CD4-positive, alpha-beta memory T cell (primary cell): ENCODE measurements around the gene XRCC4. TPM values are rescaled to one million over a fixed set of nuclear protein-coding genes. Genes with fewer than 3 reads are reported as not detected.

ENCODE experiments used
- CTCF ChIA-PET: fragments of 350-600 bp; sonication (Branson Sonifier 250); formaldehyde crosslinking; loops from one replicate; lab custom pipeline; 2021; ENCODE audit warnings: inconsistent platforms; ENCODE audit not compliant: partially characterized antibody; lab: Charles Lee
- POLR2A ChIA-PET: fragments of 350-600 bp; sonication (Branson Sonifier 250); formaldehyde crosslinking; loops from one replicate; lab custom pipeline; 2021; ENCODE audit not compliant: partially characterized antibody; lab: Charles Lee
- DNase-seq, 5 donors: peaks; one replicate each; pipeline versions ENCODE4 v3.0.0 to v3.0.0-alpha.2; 2020 to 2022; ENCODE audit warnings: mixed read lengths in 1 of 5
- H3K27ac ChIP-seq: one replicate; pipeline ENCODE4 v1.7.0; 2013; ENCODE audit warnings: low read depth, low read length
- H3K27me3 ChIP-seq: 2 replicates; pipeline ENCODE4 v1.7.0; 2013; ENCODE audit warnings: mild to moderate bottlenecking, low read length, moderate library complexity; ENCODE audit not compliant: insufficient read depth
- H3K36me3 ChIP-seq: 2 replicates; pipeline ENCODE4 v1.7.0; 2013; ENCODE audit warnings: mild to moderate bottlenecking, low read length, moderate library complexity; ENCODE audit not compliant: insufficient read depth
- H3K4me1 ChIP-seq: 2 replicates; pipeline ENCODE4 v1.7.0; 2013; ENCODE audit warnings: mild to moderate bottlenecking, low read length, moderate library complexity; ENCODE audit not compliant: insufficient read depth
- H3K4me3 ChIP-seq, 2 donors: one replicate each; pipeline ENCODE4 v1.7.0; 2013; ENCODE audit warnings: low read length in 2 of 2, mild to moderate bottlenecking in 1 of 2
- H3K9me3 ChIP-seq, 2 donors: one replicate each; pipeline ENCODE4 v1.7.0; 2013; ENCODE audit warnings: low read length in 2 of 2, control low read depth in 1 of 2; ENCODE audit not compliant: control insufficient read depth in 1 of 2
- H3K27ac Mint-ChIP-seq, 7 donors: one replicate each; pipeline ENCODE4 v1.8.0; 2020 to 2021; ENCODE audit warnings: mixed read lengths in 7 of 7, mild to moderate bottlenecking in 6 of 7, inconsistent platforms in 3 of 7, moderate library complexity in 3 of 7
- H3K27me3 Mint-ChIP-seq, 2 donors: one replicate each; pipeline ENCODE4 v1.8.0; 2020 to 2021; ENCODE audit warnings: mixed read lengths in 2 of 2
- H3K36me3 Mint-ChIP-seq, 2 donors: one replicate each; pipeline ENCODE4 v1.8.0; 2020 to 2021; ENCODE audit warnings: mixed read lengths in 2 of 2, inconsistent platforms in 1 of 2, mild to moderate bottlenecking in 1 of 2
- H3K4me1 Mint-ChIP-seq, 4 donors: one replicate each; pipeline ENCODE4 v1.8.0; 2020 to 2021; ENCODE audit warnings: mixed read lengths in 4 of 4, mild to moderate bottlenecking in 1 of 4
- H3K4me3 Mint-ChIP-seq, 8 donors: one replicate each; pipeline ENCODE4 v1.8.0; 2020 to 2021; ENCODE audit warnings: mixed read lengths in 8 of 8, mild to moderate bottlenecking in 7 of 8, moderate library complexity in 6 of 8, inconsistent platforms in 3 of 8
- H3K9me3 Mint-ChIP-seq, 8 donors: one replicate each; pipeline ENCODE4 v1.8.0; 2020 to 2021; ENCODE audit warnings: mixed read lengths in 8 of 8, mild to moderate bottlenecking in 5 of 8, inconsistent platforms in 3 of 8, moderate library complexity in 1 of 8
- intact Hi-C: fragments of 100-400 bp; cut with micrococcal nuclease; formaldehyde crosslinking; loops from one replicate; pipeline ENCODE4 v1.15.1; 2023
- polyA plus RNA-seq, 2 donors: library from polyadenylated mRNA; unstranded; fragments of 300-500 nt; fragmentation: Illumina TruSeq; gene quantifications; one replicate each; pipeline ENCODE4 v1.2.3, GENCODE V29; 2021
- total RNA-seq, 2 experiments: library from RNA; stranded (reverse); gene quantifications; one replicate each; pipeline ENCODE4 v1.2.3, GENCODE V29; 2021

The XRCC4 gene
- total and polyA plus RNA-seq, 4 experiments from 2014 or later: 4.1 to 9.8 (median 5.7) TPM

- Histone ChIP-seq H3K27ac (no peak overlapping the region), H3K9me3 (no peaks in the 10 kb centered on the region), H3K27me3 (no peaks in the 10 kb centered on the region), H3K36me3 (no peaks in the 10 kb centered on the region), H3K4me3 (no peak overlapping the region), H3K4me1 (peaks cover 22% of the 10 kb centered on the region)
- H3K9me3 Mint-ChIP-seq: peaks cover 0 to 29% (median 20%) of the 10 kb centered on the region in 8 donors
- ChIA-PET CTCF (no interaction called here), POLR2A (interaction anchor here (2.0 kb wide), 1 partner anchor 15 kb away, joined by 9 read pairs; the partner anchor contains the start of genes TMEM167A and XRCC4)
- H3K27ac Mint-ChIP-seq: peak overlapping the region in 6 of 7 donors; percentile 3 to 68 (median 52)
- intact Hi-C loops: loop anchor here (1.0 kb wide), 1 partner anchor 15 kb away; the partner anchor contains the start of genes TMEM167A and XRCC4
- no peaks in the 10 kb centered on the region for H3K27me3 Mint-ChIP-seq
- peak overlapping the region; percentile 33 to 84 (median 60) for H3K4me3 Mint-ChIP-seq
- peaks cover 18 to 44% (median 27%) of the 10 kb centered on the region in 4 donors for H3K4me1 Mint-ChIP-seq
- peaks cover 11 to 14% of the 10 kb centered on the region in 2 donors for H3K36me3 Mint-ChIP-seq
- DNase-seq: peak in 3 of 5 donors; percentile 19 to 21 (median 19)
Measured at GRCh38 chr5:83092619-83093018, 15.3 kb downstream of the XRCC4 start.

- Histone ChIP-seq H3K4me3 (no peak overlapping the region), H3K27ac (no peak overlapping the region), H3K4me1 (peaks cover 22% of the 10 kb centered on the region), H3K9me3 (no peaks in the 10 kb centered on the region), H3K36me3 (no peaks in the 10 kb centered on the region), H3K27me3 (no peaks in the 10 kb centered on the region)
- H3K36me3 Mint-ChIP-seq: peaks cover 11 to 17% of the 10 kb centered on the region in 2 donors
- H3K4me3 Mint-ChIP-seq: peak overlapping the region in 3 of 8 donors; percentile 4 to 32 (median 26)
- intact Hi-C loops: no loop called here
- H3K9me3 Mint-ChIP-seq: peaks cover 0 to 29% (median 20%) of the 10 kb centered on the region in 8 donors
- ChIA-PET POLR2A (interaction anchor here (2.0 kb wide), 1 partner anchor 16 kb away, joined by 9 read pairs; the partner anchor contains the start of genes TMEM167A and XRCC4), CTCF (no interaction called here)
- DNase-seq: no peak
- no peaks in the 10 kb centered on the region for H3K27me3 Mint-ChIP-seq
- H3K4me1 Mint-ChIP-seq: peaks cover 18 to 44% (median 28%) of the 10 kb centered on the region in 4 donors
- peak overlapping the region in 1 of 7 donors; percentile 48 for H3K27ac Mint-ChIP-seq
Measured at GRCh38 chr5:83093692-83094091, 16.3 kb downstream of the XRCC4 start.

- H3K27me3 Mint-ChIP-seq: no peaks in the 10 kb centered on the region
- Histone ChIP-seq H3K36me3 (no peaks in the 10 kb centered on the region), H3K4me1 (peaks cover 22% of the 10 kb centered on the region), H3K9me3 (no peaks in the 10 kb centered on the region), H3K4me3 (no peak overlapping the region), H3K27ac (no peak overlapping the region), H3K27me3 (no peaks in the 10 kb centered on the region)
- no peak for DNase-seq
- peaks cover 11 to 17% of the 10 kb centered on the region in 2 donors for H3K36me3 Mint-ChIP-seq
- POLR2A ChIA-PET: no interaction called here
- H3K4me3 Mint-ChIP-seq: no peak overlapping the region
- H3K4me1 Mint-ChIP-seq: peaks cover 18 to 40% (median 28%) of the 10 kb centered on the region in 4 donors
- H3K27ac Mint-ChIP-seq: no peak overlapping the region
- peaks cover 0 to 29% (median 20%) of the 10 kb centered on the region in 8 donors for H3K9me3 Mint-ChIP-seq
- CTCF ChIA-PET: no interaction called here
- intact Hi-C loops: no loop called here
Measured at GRCh38 chr5:83095163-83095956, 18.0 kb downstream of the XRCC4 start.

GRCh38 chr5:83095957-83096539, 18.7 kb downstream of the XRCC4 start:
- H3K27me3 Mint-ChIP-seq: no peaks in the 10 kb centered on the region
- intact Hi-C loops: no loop called here
- H3K27ac Mint-ChIP-seq: no peak overlapping the region
- H3K27ac ChIP-seq: no peak overlapping the region
- H3K27me3 ChIP-seq: no peaks in the 10 kb centered on the region
- peaks cover 0 to 29% (median 20%) of the 10 kb centered on the region in 8 donors for H3K9me3 Mint-ChIP-seq
- peaks cover 11 to 17% of the 10 kb centered on the region in 2 donors for H3K36me3 Mint-ChIP-seq
- no peak for DNase-seq
- H3K36me3 ChIP-seq: no peaks in the 10 kb centered on the region
- no peak overlapping the region for H3K4me3 Mint-ChIP-seq
- H3K4me1 ChIP-seq: peaks cover 22% of the 10 kb centered on the region
- H3K9me3 ChIP-seq: no peaks in the 10 kb centered on the region
- peaks cover 18 to 34% (median 26%) of the 10 kb centered on the region in 4 donors for H3K4me1 Mint-ChIP-seq
- no peak overlapping the region for H3K4me3 ChIP-seq
- ChIA-PET POLR2A (no interaction called here), CTCF (no interaction called here)

GRCh38 chr5:83096660-83097339, 19.5 kb downstream of the XRCC4 start:
- peaks cover 0 to 29% (median 20%) of the 10 kb centered on the region in 8 donors for H3K9me3 Mint-ChIP-seq
- no peak overlapping the region for H3K27ac Mint-ChIP-seq
- peaks cover 16 to 27% (median 21%) of the 10 kb centered on the region in 4 donors for H3K4me1 Mint-ChIP-seq
- DNase-seq: no peak
- H3K36me3 Mint-ChIP-seq: peaks cover 11 to 17% of the 10 kb centered on the region in 2 donors
- Histone ChIP-seq H3K27ac (no peak overlapping the region), H3K9me3 (no peaks in the 10 kb centered on the region), H3K27me3 (no peaks in the 10 kb centered on the region), H3K4me3 (no peak overlapping the region), H3K36me3 (no peaks in the 10 kb centered on the region), H3K4me1 (peaks cover 16% of the 10 kb centered on the region)
- intact Hi-C loops: no loop called here
- ChIA-PET CTCF (no interaction called here), POLR2A (no interaction called here)
- H3K27me3 Mint-ChIP-seq: no peaks in the 10 kb centered on the region
- H3K4me3 Mint-ChIP-seq: no peak overlapping the region

GRCh38 chr5:83097689-83098231, 20.4 kb downstream of the XRCC4 start:
- ChIA-PET POLR2A (no interaction called here), CTCF (interaction anchor here (0.6 kb wide), 1 partner anchor 932 kb away, joined by 3 read pairs; no protein-coding TSS in a partner anchor)
- Mint-ChIP-seq H3K36me3 (peaks cover 11 to 17% of the 10 kb centered on the region in 2 donors), H3K9me3 (peaks cover 0 to 25% (median 17%) of the 10 kb centered on the region in 8 donors), H3K4me3 (no peak overlapping the region), H3K27ac (no peak overlapping the region), H3K27me3 (no peaks in the 10 kb centered on the region), H3K4me1 (peaks cover 7 to 17% (median 12%) of the 10 kb centered on the region in 4 donors)
- no peak overlapping the region for H3K27ac ChIP-seq
- H3K27me3 ChIP-seq: no peaks in the 10 kb centered on the region
- no peak for DNase-seq
- H3K36me3 ChIP-seq: no peaks in the 10 kb centered on the region
- intact Hi-C loops: no loop called here
- no peaks in the 10 kb centered on the region for H3K9me3 ChIP-seq
- H3K4me1 ChIP-seq: peaks cover 6% of the 10 kb centered on the region
- no peak overlapping the region for H3K4me3 ChIP-seq
